Esophagus muscularis mucosa (tissue), 4 donors: ENCODE measurements around the gene CCDC61. TPM values are rescaled to one million over a fixed set of nuclear protein-coding genes. Genes with fewer than 3 reads are reported as not detected.
A peak's percentile ranks its signal among the peaks of the same experiment; 100 is the strongest.

Source experiments
- DNase-seq: peaks from one replicate; pipeline ENCODE4 v3.0.0-alpha.2; 2017; ENCODE audit errors: extremely low spot score
- H3K27ac ChIP-seq, 4 donors: fragments of 200-600 bp; sonication (generic); replicated peaks in 1 of 4; 1 replicate in 3 of 4; 2 replicates in 1 of 4; pipeline ENCODE4 v1.5.1; 2016 to 2019; ENCODE audit warnings: mild to moderate bottlenecking in 1 of 4
- H3K27me3 ChIP-seq, 4 donors: fragments of 200-600 bp; sonication (generic); one replicate each; pipeline versions ENCODE4 v1.5.1 to v1.6.0; 2016 to 2019
- H3K36me3 ChIP-seq, 4 donors: fragments of 200-600 bp; sonication (generic); one replicate each; pipeline ENCODE4 v1.5.1; 2016 to 2019
- H3K4me1 ChIP-seq, 4 donors: fragments of 200-600 bp; sonication (generic); one replicate each; pipeline ENCODE4 v1.5.1; 2016 to 2019
- H3K4me3 ChIP-seq, 4 donors: fragments of 200-600 bp; sonication (generic); 1 replicate in 2 of 4; 2 replicates in 2 of 4; pipeline ENCODE4 v1.5.1; 2016 to 2019; ENCODE audit warnings: mild to moderate bottlenecking in 4 of 4, moderate library complexity in 1 of 4
- H3K9me3 ChIP-seq, 4 donors: fragments of 200-600 bp; sonication (generic); 1 replicate in 3 of 4; 2 replicates in 1 of 4; pipeline ENCODE4 v1.5.1; 2016 to 2019
- EP300 ChIP-seq: sonication (generic); formaldehyde crosslinking; IDR thresholded peaks from one replicate; pipeline ENCODE4 v1.6.1; 2017; ENCODE audit warnings: antibody characterized with exemption
- POLR2A ChIP-seq: fragments of 450-650 bp; IDR thresholded peaks from one replicate; pipeline ENCODE4 v1.6.1; 2017; ENCODE audit warnings: antibody characterized with exemption, moderate library complexity, mild to moderate bottlenecking, low read depth
- POLR2AphosphoS5 ChIP-seq, 2 donors: sonication (generic); formaldehyde crosslinking; IDR thresholded peaks; one replicate each; pipeline ENCODE4 v1.6.1; 2017; ENCODE audit warnings: antibody characterized with exemption in 2 of 2
- WGBS: methylation state at CpG from one replicate; pipeline ENCODE4 v1.1.5; 2018; 5-methylcytosine and 5-hydroxymethylcytosine counted together
- intact Hi-C: fragments of 100-400 bp; cut with DNase I; formaldehyde crosslinking; loops from one replicate; pipeline ENCODE4 v1.15.1; 2023
- total RNA-seq, 4 donors: library from RNA; depleted of rRNA; stranded (reverse); fragments of >200 nt; gene quantifications; one replicate each; pipeline versions ENCODE4 v1.1.0 to v1.2.1, GENCODE V29; 2016
- TF ChIP-seq, protein P1 (sequence below), 3 experiments: fragments of 200-600 bp in 2 of 3; fragments of 450-650 bp in 1 of 3; sonication (generic) in 2 of 3; IDR thresholded peaks; one replicate each; pipeline ENCODE4 v1.5.1; 2017 to 2019; ENCODE audit warnings: antibody characterized with exemption in 3 of 3, mild to moderate bottlenecking in 2 of 3, moderate library complexity in 1 of 3

Gene CCDC61
- total RNA-seq, 4 donors from 2014 or later: 5.3 to 9.6 (median 8.6) TPM

DNA sequence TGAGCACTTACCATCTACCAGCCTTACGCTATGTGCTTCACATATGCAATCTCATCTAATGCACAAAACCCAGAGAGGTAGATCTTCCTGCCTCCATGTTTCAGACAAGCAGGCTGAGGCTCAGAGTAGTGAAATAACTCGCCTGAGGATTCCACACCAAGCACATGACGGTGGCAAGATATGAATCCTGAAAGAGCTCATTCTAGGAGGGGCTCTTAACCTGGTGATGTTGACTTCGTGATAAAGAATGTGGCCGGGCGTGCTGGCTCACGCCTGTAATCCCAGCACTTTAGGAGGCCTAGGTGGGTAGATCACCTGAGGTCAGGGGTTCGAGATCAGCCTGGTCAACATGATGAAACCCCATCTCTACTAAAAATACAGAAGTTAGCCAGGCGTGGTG is 26.6 kb upstream of the CCDC61 start:
- TF ChIP-seq EP300: no peak
- TF ChIP-seq, protein P1, sequence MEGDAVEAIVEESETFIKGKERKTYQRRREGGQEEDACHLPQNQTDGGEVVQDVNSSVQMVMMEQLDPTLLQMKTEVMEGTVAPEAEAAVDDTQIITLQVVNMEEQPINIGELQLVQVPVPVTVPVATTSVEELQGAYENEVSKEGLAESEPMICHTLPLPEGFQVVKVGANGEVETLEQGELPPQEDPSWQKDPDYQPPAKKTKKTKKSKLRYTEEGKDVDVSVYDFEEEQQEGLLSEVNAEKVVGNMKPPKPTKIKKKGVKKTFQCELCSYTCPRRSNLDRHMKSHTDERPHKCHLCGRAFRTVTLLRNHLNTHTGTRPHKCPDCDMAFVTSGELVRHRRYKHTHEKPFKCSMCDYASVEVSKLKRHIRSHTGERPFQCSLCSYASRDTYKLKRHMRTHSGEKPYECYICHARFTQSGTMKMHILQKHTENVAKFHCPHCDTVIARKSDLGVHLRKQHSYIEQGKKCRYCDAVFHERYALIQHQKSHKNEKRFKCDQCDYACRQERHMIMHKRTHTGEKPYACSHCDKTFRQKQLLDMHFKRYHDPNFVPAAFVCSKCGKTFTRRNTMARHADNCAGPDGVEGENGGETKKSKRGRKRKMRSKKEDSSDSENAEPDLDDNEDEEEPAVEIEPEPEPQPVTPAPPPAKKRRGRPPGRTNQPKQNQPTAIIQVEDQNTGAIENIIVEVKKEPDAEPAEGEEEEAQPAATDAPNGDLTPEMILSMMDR (IDR thresholded peaks at IDR 0.05): no peak
- TF ChIP-seq POLR2AphosphoS5 (IDR thresholded peaks at IDR 0.05): no peak
- Histone ChIP-seq H3K4me1 (peaks cover 12 to 15% (median 14%) of the 10 kb centered on the region in 4 donors), H3K36me3 (peaks cover 0 to 14% (median 0%) of the 10 kb centered on the region in 4 donors), H3K27me3 (peaks cover 4 to 84% (median 24%) of the 10 kb centered on the region in 4 donors), H3K27ac (no peak overlapping the region), H3K4me3 (no peak overlapping the region), H3K9me3 (no peaks in the 10 kb centered on the region)
- intact Hi-C loops: no loop called here
- WGBS: 86% methylated on average over 9 of the region's 9 CpGs
- no peak for DNase-seq

DNA sequence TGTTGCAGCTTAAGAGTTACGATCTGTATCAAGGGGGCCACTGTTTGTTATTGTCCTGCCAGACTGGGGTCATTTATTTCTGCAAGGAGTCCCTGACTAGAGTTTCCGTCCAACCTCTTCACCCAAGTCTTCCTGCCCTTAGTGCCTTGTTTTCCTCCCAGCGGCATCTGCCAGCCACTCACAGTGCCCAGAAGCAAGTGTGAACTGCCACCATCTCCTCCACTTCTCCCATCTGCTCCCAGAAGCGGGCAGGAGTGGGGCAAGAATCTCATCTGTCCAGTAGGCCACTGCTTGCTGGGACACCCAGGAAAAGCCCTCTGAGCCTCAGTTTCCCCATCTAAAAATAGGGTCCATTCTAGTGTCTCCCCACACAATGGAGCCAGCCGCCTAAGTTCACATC is 25.6 kb upstream of the CCDC61 start:
- Histone ChIP-seq H3K4me1 (peaks cover 14 to 19% (median 17%) of the 10 kb centered on the region in 4 donors), H3K4me3 (no peak overlapping the region), H3K27me3 (peaks cover 4 to 93% (median 31%) of the 10 kb centered on the region in 4 donors), H3K27ac (no peak overlapping the region), H3K9me3 (no peaks in the 10 kb centered on the region), H3K36me3 (peaks cover 0 to 14% (median 0%) of the 10 kb centered on the region in 4 donors)
- 66% methylated on average over 5 of the region's 5 CpGs for WGBS
- TF ChIP-seq, protein P1 (IDR thresholded peaks at IDR 0.05): no peak
- TF ChIP-seq EP300 (no peak), POLR2A (no peak), POLR2AphosphoS5 (IDR thresholded peaks at IDR 0.05) (no peak)
- intact Hi-C loops: no loop called here
- DNase-seq: no peak

- H3K4me1 ChIP-seq: peaks cover 14 to 19% (median 17%) of the 10 kb centered on the region in 4 donors
- H3K4me3 ChIP-seq: peak overlapping the region; percentile 46 to 63 (median 48)
- H3K36me3 ChIP-seq: peaks cover 0 to 14% (median 0%) of the 10 kb centered on the region in 4 donors
- WGBS: 3% methylated on average over 7 of the region's 11 CpGs
- peaks cover 4 to 94% (median 39%) of the 10 kb centered on the region in 4 donors for H3K27me3 ChIP-seq
- H3K9me3 ChIP-seq: no peaks in the 10 kb centered on the region
- TF ChIP-seq POLR2AphosphoS5 (IDR thresholded peaks at IDR 0.05) (no peak), POLR2A (no peak)
- TF ChIP-seq, protein P1 (IDR thresholded peaks at IDR 0.05): no peak
- intact Hi-C loops: no loop called here
- no peak for DNase-seq
- peak overlapping the region in 3 of 4 donors; percentile 23 to 60 (median 47) for H3K27ac ChIP-seq
These were observed 23.9 kb upstream of the CCDC61 start for GRCh38 chr19:45971260-45971902.

GRCh38 chr19:45972081-45972946 is 23.0 kb upstream of the CCDC61 start:
- peaks cover 4 to 91% (median 39%) of the 10 kb centered on the region in 4 donors for H3K27me3 ChIP-seq
- intact Hi-C loops: no loop called here
- no peak for DNase-seq
- 23% methylated on average over 18 of the region's 18 CpGs for WGBS
- no peaks in the 10 kb centered on the region for H3K9me3 ChIP-seq
- TF ChIP-seq POLR2AphosphoS5 (IDR thresholded peaks at IDR 0.05): no peak
- TF ChIP-seq, protein P1 (IDR thresholded peaks at IDR 0.05): no peak
- peak overlapping the region; percentile 47 to 60 (median 52) for H3K27ac ChIP-seq
- peak overlapping the region; percentile 46 to 63 (median 48) for H3K4me3 ChIP-seq
- H3K36me3 ChIP-seq: peaks cover 0 to 11% (median 0%) of the 10 kb centered on the region in 4 donors
- peaks cover 14 to 19% (median 17%) of the 10 kb centered on the region in 4 donors for H3K4me1 ChIP-seq
